ENCODE measurements around the gene F10.

DNA sequence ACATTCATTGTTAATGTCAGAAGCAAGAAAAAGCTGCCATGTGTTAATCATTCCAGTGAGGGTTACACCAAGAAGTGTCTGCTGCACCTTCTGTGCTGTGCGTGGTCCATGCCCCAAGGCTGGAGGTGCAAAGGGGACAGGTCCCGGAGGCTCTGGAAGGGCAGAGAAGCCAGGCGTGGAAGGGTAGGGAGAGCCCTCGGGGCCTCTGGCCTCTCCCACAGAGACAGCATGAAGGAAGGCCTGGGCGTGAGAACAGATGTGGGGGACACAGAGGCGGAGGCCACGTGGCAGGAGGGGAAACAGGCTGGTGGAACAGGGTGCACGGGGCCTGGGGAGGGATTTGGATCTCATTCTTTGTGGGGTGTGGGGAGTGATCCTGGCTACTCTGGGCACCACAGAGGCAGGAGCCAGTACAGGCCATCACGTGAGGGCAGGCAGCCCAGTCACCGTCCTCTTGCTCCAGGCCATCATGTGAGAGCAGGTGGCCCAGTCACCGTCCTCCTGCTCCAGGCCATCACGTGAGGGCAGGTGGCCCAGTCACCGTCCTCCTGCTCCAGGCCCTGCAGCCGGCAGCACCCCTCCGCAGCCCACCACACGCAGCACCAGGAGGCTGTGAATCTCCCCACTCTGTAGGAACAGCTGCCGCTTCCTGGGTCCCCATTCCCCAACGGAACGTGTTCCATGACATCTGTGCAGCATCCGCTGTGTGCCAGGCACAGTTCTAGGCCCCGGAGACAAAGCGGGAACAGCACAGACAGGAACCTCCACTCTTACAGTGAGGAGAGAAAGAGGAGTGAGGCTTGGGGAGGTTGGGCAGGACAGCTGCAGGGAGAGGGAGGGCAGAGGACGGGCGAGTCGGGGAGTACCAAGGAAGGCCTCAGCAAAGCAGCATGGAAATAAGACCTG lies 27.2 kb upstream of the F10 start:
- TF ChIP-seq, protein P1, sequence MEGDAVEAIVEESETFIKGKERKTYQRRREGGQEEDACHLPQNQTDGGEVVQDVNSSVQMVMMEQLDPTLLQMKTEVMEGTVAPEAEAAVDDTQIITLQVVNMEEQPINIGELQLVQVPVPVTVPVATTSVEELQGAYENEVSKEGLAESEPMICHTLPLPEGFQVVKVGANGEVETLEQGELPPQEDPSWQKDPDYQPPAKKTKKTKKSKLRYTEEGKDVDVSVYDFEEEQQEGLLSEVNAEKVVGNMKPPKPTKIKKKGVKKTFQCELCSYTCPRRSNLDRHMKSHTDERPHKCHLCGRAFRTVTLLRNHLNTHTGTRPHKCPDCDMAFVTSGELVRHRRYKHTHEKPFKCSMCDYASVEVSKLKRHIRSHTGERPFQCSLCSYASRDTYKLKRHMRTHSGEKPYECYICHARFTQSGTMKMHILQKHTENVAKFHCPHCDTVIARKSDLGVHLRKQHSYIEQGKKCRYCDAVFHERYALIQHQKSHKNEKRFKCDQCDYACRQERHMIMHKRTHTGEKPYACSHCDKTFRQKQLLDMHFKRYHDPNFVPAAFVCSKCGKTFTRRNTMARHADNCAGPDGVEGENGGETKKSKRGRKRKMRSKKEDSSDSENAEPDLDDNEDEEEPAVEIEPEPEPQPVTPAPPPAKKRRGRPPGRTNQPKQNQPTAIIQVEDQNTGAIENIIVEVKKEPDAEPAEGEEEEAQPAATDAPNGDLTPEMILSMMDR (IDR thresholded peaks at IDR 0.05): no peak
- TF ChIP-seq, protein P2, sequence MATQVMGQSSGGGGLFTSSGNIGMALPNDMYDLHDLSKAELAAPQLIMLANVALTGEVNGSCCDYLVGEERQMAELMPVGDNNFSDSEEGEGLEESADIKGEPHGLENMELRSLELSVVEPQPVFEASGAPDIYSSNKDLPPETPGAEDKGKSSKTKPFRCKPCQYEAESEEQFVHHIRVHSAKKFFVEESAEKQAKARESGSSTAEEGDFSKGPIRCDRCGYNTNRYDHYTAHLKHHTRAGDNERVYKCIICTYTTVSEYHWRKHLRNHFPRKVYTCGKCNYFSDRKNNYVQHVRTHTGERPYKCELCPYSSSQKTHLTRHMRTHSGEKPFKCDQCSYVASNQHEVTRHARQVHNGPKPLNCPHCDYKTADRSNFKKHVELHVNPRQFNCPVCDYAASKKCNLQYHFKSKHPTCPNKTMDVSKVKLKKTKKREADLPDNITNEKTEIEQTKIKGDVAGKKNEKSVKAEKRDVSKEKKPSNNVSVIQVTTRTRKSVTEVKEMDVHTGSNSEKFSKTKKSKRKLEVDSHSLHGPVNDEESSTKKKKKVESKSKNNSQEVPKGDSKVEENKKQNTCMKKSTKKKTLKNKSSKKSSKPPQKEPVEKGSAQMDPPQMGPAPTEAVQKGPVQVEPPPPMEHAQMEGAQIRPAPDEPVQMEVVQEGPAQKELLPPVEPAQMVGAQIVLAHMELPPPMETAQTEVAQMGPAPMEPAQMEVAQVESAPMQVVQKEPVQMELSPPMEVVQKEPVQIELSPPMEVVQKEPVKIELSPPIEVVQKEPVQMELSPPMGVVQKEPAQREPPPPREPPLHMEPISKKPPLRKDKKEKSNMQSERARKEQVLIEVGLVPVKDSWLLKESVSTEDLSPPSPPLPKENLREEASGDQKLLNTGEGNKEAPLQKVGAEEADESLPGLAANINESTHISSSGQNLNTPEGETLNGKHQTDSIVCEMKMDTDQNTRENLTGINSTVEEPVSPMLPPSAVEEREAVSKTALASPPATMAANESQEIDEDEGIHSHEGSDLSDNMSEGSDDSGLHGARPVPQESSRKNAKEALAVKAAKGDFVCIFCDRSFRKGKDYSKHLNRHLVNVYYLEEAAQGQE (IDR thresholded peaks at IDR 0.05; ENCODE audit: insufficient read depth in 1 of 2, low read depth in 2 of 2, low read length in 1 of 2): no peak
- no peak for TF ChIP-seq TCF7L2 (IDR thresholded peaks at IDR 0.05; ENCODE audit: low read depth, low read length)

All from Panc1 (cell line).